ENCODE data around the gene PRKCG. TPM values are rescaled to one million over a fixed set of nuclear protein-coding genes. Genes with fewer than 3 reads are reported as not detected.
A peak's percentile ranks its signal among the peaks of the same experiment; 100 is the strongest.

The PRKCG gene
- total and polyA plus RNA-seq, 4 donors: 0.02 to 0.63 (median 0.18) TPM; not detected in 1

DNA sequence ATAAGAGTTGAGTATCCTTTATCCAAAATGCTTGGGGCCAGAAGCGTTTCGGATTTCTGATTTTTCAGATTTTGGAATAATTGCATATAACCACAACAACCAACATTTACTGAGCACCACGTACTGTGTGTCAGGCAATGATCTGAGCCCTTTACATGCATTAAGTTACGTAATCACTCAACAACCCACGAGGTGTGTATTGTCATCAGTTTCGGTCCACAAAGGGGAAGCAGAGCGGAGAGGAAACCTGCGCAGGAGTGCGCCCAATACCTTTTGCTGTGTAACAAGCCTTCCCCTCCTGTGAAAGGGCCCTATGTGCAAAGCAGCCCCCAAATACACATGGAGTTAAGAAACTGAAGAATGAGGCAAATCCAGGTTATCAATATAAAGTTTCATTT lies 37.1 kb upstream of the PRKCG start:
- H3K36me3 ChIP-seq (ENCODE audit: control insufficient read depth in 4 of 4, insufficient read depth in 4 of 4, low read length in 4 of 4): no peaks in the 10 kb centered on the region
- H3K9ac ChIP-seq (ENCODE audit: insufficient read depth in 1 of 2, low read length in 2 of 2): no peak overlapping the region
- TF ChIP-seq, protein P1, sequence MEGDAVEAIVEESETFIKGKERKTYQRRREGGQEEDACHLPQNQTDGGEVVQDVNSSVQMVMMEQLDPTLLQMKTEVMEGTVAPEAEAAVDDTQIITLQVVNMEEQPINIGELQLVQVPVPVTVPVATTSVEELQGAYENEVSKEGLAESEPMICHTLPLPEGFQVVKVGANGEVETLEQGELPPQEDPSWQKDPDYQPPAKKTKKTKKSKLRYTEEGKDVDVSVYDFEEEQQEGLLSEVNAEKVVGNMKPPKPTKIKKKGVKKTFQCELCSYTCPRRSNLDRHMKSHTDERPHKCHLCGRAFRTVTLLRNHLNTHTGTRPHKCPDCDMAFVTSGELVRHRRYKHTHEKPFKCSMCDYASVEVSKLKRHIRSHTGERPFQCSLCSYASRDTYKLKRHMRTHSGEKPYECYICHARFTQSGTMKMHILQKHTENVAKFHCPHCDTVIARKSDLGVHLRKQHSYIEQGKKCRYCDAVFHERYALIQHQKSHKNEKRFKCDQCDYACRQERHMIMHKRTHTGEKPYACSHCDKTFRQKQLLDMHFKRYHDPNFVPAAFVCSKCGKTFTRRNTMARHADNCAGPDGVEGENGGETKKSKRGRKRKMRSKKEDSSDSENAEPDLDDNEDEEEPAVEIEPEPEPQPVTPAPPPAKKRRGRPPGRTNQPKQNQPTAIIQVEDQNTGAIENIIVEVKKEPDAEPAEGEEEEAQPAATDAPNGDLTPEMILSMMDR (IDR thresholded peaks at IDR 0.05; ENCODE audit: control extremely low read depth, extremely low read depth): no peak
- no peak overlapping the region for H3K4me3 ChIP-seq
- 61 to 73% methylated on average over 9 of the region's 9 CpGs for WGBS, 2 donors
- no peaks in the 10 kb centered on the region for H3K9me3 ChIP-seq (ENCODE audit: control insufficient read depth in 4 of 4, insufficient read depth in 3 of 4, low read length in 3 of 4)
- ATAC-seq (ENCODE audit: insufficient read depth, low FRiP score) (no peak), DNase-seq (no peak)
- H3K27me3 ChIP-seq (ENCODE audit: control insufficient read depth in 3 of 3, insufficient read depth in 3 of 3, low read length in 2 of 3): no peaks in the 10 kb centered on the region
- H3K27ac ChIP-seq (ENCODE audit: low read depth in 1 of 2, low read length in 1 of 2): no peak overlapping the region
- peaks cover 0 to 4% (median 3%) of the 10 kb centered on the region in 5 donors for H3K4me1 ChIP-seq (ENCODE audit: control insufficient read depth in 5 of 5, insufficient read depth in 5 of 5, low read length in 5 of 5)

DNA sequence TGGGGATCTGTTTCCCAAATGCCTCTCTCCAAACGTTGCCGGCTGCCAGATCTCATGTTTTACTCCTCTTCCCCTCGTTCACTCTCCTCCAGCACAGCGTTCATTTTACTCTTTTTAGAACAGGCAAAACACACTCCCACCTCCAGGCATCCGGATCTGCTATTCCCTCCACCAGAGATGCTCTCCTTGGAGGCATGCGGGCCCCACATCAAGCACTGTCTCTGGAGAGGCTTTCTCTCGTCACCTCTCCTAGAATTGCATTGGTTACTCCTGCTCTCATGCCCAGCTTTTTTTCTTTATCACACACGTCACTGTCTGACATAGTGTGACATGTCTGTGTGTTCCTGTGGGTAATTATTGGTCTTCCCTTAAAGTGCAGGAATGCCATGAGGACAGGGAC lies 34.4 kb upstream of the PRKCG start:
- H3K27me3 ChIP-seq (ENCODE audit: control insufficient read depth in 3 of 3, insufficient read depth in 3 of 3, low read length in 2 of 3): no peaks in the 10 kb centered on the region
- TF ChIP-seq, protein P1 (IDR thresholded peaks at IDR 0.05; ENCODE audit: control extremely low read depth, extremely low read depth): no peak
- WGBS, 2 donors: 53 to 75% methylated on average over 8 of the region's 8 CpGs
- ATAC-seq (ENCODE audit: insufficient read depth, low FRiP score): no peak
- H3K4me1 ChIP-seq (ENCODE audit: control insufficient read depth in 5 of 5, insufficient read depth in 5 of 5, low read length in 5 of 5): peaks cover 0 to 9% (median 3%) of the 10 kb centered on the region in 5 donors
- H3K9ac ChIP-seq (ENCODE audit: insufficient read depth in 1 of 2, low read length in 2 of 2): no peak overlapping the region
- H3K27ac ChIP-seq (ENCODE audit: low read depth in 1 of 2, low read length in 1 of 2): no peak overlapping the region
- no peaks in the 10 kb centered on the region for H3K9me3 ChIP-seq (ENCODE audit: control insufficient read depth in 4 of 4, insufficient read depth in 3 of 4, low read length in 3 of 4)
- no peaks in the 10 kb centered on the region for H3K36me3 ChIP-seq (ENCODE audit: control insufficient read depth in 4 of 4, insufficient read depth in 4 of 4, low read length in 4 of 4)
- DNase-seq: no peak
- H3K4me3 ChIP-seq: no peak overlapping the region

DNA sequence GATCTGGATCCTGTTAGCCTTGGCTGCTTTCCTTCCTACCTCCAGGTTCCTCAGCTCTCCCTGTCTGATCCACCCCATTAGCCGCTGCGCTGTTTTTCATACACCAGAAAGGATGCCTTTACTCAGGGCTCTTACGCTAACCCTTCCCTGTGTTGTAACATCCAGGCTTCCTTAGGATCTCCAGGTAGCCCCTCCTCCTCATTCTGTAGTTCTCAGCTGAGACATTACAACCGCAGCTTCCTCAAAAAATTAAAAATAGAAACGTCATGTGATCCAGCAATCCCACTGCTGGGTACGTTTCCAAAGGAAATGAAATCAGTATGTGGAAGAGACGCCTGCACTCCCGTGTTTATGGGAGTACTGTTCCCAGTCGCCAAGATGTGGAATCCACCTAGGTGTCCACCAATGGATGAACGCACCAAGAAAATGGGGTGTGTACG lies 32.7 kb upstream of the PRKCG start:
- peak overlapping the region in 1 of 2 donors; percentile 42 for H3K9ac ChIP-seq (ENCODE audit: insufficient read depth in 1 of 2, low read length in 2 of 2)
- peak in 2 of 3 donors; percentile 33 to 57 for DNase-seq

More for the DNA sequence above, 32.7 kb upstream of the PRKCG start:
- peak; percentile 44 for ATAC-seq (ENCODE audit: insufficient read depth, low FRiP score)
- TF ChIP-seq, protein P1 (IDR thresholded peaks at IDR 0.05; ENCODE audit: control extremely low read depth, extremely low read depth): no peak
- Histone ChIP-seq H3K27me3 (ENCODE audit: control insufficient read depth in 3 of 3, insufficient read depth in 3 of 3, low read length in 2 of 3) (no peaks in the 10 kb centered on the region), H3K9me3 (ENCODE audit: control insufficient read depth in 4 of 4, insufficient read depth in 3 of 4, low read length in 3 of 4) (no peaks in the 10 kb centered on the region), H3K4me1 (ENCODE audit: control insufficient read depth in 5 of 5, insufficient read depth in 5 of 5, low read length in 5 of 5) (peaks cover 0 to 9% (median 3%) of the 10 kb centered on the region in 5 donors), H3K27ac (ENCODE audit: low read depth in 1 of 2, low read length in 1 of 2) (peak overlapping the region in 1 of 2 donors; percentile 53), H3K4me3 (no peak overlapping the region), H3K36me3 (ENCODE audit: control insufficient read depth in 4 of 4, insufficient read depth in 4 of 4, low read length in 4 of 4) (peaks cover 0 to under 1% (median 0%) of the 10 kb centered on the region in 4 donors)
- WGBS, 2 donors: 26 to 35% methylated on average over 11 of the region's 11 CpGs

Data from lung (tissue), 12 donors.